Measurements from ENCODE around the gene ROPN1L.

ROPN1L gene

DNA sequence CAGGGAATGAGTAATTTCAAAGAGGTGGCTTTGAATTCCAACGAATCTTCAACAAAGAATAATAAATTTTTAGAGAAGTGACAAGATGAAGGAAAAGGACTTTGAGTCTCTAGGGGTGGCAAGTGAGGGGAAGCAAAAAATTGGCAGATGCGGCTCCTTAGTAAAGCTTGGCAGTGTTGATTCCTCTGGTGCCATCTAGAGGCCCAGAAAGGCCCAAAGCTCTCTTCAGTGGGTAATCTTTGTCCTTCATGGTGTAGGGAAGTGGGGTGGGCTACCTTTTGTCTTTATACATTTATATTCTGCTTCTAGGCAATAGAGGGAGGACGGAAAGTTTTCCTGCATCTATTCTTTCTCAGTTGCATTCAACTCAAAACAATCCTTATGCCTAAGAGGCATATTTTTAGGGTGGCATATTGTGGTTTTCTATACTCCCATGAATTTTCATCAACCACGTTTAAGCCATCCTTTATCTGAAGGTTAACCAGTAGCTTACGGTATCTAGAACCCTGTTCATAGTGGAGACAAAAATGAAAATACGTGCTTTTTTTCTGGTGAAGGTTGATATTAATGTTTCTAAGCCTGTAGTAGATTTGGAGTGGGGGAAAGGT lies 17.5 kb upstream of the ROPN1L start:
- DNase-seq (ENCODE audit: low read depth, low spot score) = peak; percentile 41

DNA sequence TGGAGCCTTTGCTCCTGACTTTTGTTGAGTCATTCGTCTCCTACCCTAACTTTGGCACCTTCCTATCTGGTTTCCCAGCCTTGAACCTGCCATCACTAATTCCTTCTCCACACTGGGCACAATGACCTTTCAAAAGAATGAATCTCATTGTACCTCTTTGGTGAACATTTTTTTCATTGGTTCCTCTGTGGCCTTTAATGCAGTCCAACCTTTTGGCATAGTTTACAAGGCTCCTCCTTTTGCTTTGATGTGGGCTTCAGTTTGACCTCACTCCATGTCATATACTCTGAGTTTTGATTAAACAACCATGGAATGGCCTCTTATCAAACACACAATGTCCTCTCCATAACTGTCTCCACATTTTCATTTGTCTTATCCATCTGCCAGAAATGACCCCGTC lies 14.5 kb upstream of the ROPN1L start:
- DNase-seq (ENCODE audit: low read depth, low spot score) = no peak
- no peak overlapping the region for H3K4me3 ChIP-seq (ENCODE audit: low read length)

More for the DNA sequence above, 17.5 kb upstream of the ROPN1L start:
- no peak overlapping the region for H3K4me3 ChIP-seq (ENCODE audit: low read length)

DNA sequence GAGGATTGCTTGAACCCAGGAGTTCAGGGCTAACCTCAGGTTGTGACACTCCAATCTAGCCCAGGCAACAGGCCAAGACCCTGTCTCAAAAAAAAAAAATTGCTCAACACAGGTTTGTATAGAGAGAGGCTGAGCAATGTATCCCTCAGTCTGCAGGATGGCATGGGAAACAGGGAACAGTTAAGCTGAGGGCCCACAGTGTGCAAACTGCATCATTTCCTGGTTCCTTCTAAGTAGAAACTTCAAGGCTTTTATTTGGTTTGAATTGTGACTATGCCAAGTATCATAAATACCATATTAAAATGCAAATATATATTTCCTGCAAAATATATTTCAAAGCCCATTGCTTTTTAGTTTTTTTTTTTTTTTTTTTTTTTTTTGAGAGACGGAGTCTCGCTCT lies 13.7 kb upstream of the ROPN1L start:
- no peak overlapping the region for H3K4me3 ChIP-seq (ENCODE audit: low read length)
- DNase-seq (ENCODE audit: low read depth, low spot score) = no peak

DNA sequence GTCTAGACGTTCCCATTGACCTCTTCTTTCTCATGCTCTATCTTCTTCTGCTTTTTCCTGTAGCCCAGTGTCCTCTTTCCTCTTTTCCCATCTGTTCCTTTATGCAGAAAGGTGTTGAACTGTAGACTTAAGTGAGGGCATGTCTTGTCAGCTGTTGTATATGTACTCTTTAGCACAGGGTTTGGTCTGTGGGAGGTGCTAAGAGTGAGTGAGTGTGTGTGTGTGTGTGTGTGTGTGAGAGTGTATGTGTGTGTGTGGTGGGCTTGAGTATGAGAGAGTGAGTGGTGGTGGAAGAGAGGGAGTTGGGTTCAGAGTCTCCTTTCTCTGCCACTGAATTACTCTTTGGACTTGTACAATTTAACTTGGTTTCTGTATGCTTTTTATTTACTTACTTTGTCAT lies 10.3 kb upstream of the ROPN1L start:
- no peak for DNase-seq (ENCODE audit: low read depth, low spot score)
- H3K4me3 ChIP-seq (ENCODE audit: low read length) = no peak overlapping the region

DNA sequence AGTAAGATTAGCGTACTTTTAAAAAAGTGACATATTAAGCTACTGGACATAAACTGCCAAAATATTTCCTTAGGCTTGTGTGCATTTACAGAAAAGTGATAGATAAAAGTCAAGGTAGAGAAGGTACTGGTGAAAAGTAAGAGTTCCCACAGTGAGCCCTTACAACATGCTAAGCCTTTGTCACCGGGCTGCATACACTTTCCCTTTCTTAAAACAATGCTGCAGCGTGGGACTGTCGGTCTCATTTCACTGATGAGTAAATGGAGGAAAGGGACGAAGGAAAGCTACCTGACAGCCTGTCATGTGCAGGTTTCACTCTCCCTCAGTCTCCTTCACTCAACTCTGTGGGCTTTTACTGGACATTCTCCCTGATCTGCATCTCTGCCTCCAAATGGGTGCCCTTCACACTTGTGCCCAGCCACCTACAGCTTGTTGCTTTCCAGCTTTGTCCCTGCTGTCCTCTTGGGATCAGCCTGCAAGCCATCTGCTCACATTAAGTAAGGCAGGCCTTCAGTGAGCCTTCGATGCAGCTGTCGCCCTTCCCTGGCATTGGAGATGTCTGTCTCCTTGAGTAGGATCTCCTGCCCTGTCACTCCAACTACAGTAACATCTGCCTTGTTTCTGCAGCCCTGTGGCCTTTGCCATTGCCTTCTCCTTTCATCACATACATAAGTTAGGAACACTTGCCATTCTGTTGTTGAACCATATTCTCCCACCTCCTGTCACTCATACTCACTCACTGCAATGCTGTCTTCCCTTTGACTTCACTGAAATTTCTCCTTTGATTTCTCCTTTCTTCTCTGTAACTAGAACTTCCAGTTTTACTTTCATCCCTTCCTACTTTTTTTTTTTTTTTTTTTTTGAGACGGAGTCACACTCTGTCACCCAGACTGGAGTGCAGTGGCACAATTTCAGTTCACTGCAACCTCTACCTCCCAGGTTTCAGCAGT lies 9.3 kb upstream of the ROPN1L start:
- no peak for DNase-seq (ENCODE audit: low read depth, low spot score)
- H3K4me3 ChIP-seq (ENCODE audit: low read length) = no peak overlapping the region

DNA sequence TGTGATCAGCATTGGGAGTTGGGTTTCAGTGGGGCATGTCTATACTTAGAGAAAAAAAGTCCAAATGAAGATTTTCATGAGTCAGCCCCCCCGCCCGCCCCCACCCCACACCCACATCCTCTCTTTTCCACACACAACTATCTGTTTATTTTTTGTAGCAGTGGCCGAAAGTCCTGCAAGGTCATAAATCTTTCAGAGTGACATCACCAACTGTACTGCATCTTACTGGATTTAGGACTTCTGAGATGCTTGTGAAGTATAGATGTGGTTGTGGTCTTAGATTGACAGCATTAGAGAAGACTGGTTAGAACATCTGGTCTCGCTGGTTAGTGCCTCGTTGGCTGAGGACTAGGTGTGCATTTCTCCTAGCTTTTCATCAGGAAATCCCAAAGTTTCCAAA lies 7.3 kb upstream of the ROPN1L start:
- no peak overlapping the region for H3K4me3 ChIP-seq (ENCODE audit: low read length)

DNA sequence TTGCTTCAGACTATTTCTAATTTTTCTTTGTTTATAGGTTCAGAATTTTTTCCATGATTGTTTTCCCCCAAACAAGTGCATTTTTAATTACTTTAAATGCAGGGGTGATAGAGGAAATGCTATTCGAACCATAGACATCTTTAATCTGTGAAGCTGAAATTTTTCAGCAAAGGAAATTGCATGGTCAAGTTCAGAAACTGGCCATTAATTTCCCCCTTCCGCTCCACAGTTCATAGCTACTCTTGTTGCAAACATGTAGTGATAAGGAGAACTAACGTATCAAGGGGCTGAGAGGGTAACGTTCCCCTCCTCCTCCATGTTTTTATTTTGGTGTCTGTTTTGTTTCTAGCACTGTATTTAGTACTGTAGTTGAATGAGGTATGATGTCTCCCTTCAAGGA lies 3.4 kb upstream of the ROPN1L start:
- H3K4me3 ChIP-seq (ENCODE audit: low read length) = no peak overlapping the region
- DNase-seq (ENCODE audit: low read depth, low spot score) = no peak

More for the DNA sequence above, 7.3 kb upstream of the ROPN1L start:
- DNase-seq (ENCODE audit: low read depth, low spot score) = no peak

DNA sequence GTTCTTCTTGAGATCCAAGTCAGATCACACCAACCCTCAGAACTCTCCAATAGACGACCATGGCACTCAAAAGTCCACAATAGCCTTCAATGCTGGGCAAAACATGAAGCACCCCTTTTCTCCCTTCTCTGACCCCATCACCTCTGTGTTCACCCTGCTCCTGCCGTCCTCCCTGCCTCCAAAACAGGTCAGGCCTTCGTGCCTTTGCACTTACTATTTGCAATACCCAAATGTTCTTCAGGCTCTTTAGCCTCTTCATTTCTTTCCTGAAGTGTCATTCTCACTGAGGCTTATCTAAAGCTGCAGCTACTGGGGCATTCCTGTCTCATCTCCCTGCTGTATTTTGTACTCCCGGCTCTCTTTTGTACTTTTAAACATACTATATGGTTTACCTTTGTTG lies 2.0 kb upstream of the ROPN1L start:
- H3K4me3 ChIP-seq (ENCODE audit: low read length) = no peak overlapping the region
- no peak for DNase-seq (ENCODE audit: low read depth, low spot score)

DNA sequence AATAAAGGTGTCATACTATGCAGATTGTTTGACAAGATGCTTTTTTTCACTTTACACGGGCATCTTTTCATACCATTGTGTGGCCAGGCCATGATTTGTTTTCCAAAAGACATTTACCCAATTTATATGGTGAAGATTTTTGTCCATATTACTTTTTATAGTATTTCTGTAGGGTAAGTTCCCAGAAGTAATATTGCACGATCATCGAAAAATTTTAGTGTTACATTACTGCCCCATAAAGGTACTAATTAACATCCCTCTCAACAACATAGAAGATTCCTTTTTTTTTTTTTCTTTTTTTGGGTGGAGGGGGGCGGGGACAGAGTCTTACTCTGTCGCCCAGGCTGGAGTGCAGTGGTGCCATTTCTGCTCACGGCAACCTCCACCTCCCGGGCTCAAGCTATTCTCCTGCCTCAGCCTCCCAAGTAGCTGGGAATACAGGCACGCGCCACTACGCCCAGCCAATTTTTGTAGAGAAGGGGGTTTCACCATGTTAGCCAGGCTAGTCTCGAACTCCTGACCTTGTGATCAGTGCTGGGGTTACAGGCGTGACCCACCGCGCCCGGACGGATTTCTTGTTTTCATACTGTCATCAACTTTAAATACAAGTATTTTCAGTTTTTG lies 1.2 kb upstream of the ROPN1L start:
- DNase-seq (ENCODE audit: low read depth, low spot score) = no peak
- H3K4me3 ChIP-seq (ENCODE audit: low read length) = no peak overlapping the region

DNA sequence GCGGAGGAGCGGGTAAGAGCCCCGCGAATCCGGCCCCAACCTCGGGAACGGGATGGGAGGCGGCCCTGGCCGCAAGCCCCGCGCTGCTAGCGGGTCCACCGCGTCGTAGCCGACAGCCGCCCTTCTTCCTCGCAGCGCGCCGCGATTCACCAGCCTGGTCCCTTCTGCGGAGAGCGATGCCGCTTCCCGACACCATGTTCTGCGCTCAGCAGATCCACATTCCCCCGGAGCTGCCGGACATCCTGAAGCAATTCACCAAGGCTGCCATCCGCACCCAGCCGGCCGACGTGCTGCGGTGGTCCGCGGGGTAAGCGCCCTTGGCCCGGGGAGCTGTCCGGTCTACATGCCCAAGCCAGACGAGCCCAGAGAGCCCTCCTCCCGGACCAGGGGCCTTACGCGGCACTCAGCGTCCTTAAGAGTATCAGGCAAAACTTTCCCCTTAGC lies 335 bp downstream of the ROPN1L start:
- DNase-seq (ENCODE audit: low read depth, low spot score) = no peak
- H3K4me3 ChIP-seq (ENCODE audit: low read length) = peak overlapping the region; percentile 66

DNA sequence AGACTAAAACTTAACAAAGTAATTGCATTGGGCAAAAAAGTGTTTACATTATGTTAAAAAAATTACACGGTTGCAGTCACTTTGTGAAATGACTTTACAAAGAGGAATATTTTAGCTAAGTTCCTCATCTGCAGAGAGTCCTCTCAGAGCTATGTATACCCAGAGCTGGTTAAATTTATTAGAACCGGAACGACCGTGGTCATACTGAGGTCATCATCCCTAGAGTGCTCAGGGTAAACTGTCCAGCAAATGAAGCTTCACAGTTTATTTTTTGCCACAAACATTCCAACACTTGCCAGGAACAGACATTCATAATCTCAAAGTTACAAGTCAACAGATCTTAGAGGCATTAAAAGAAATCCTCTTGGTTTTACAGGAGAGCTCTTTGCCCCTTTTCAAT lies 897 bp downstream of the ROPN1L start:
- DNase-seq (ENCODE audit: low read depth, low spot score) = no peak
- no peak overlapping the region for H3K4me3 ChIP-seq (ENCODE audit: low read length)

DNA sequence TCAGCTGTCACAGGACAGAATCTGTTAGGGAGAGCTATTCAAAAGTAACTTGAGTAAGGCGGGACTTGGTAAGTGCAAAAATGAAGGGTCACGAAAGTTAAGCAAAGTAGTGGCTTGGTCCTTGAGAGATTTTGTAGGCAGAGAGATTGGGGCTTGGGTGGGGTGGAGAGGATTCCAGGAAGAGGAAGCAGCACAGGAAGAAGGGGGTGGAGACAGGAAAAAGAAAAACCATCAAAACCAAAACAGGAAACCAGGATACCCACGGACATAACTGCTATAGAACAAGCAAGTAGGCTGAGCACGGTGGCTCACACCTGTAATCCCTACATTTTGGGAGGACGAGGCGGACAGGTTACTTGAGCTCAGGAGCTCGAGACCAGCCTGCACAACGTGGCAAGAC lies 3.7 kb downstream of the ROPN1L start:
- H3K4me3 ChIP-seq (ENCODE audit: low read length) = no peak overlapping the region; the same call in 1 of the 2 replicates
- peak; percentile 87 for DNase-seq (ENCODE audit: low read depth, low spot score)

DNA sequence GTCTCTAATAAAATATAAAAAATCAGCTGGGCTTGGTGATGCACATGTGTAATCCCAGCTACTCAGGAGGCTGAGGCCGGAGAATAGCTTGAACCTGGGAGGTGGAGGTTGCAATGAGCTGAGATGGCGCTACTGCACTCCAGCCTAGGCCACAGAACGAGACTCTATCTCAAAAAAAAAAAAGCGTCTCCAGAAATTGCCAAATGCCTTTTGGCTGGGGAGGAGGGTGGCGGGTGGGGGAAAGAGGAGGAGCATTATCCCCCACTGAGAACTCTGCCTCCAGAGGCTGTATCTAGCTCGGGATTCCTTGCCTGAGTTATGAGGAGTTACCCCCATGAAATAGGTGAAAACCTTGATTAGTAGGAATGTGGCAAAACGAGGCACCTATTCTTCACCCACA lies 4.8 kb downstream of the ROPN1L start:
- no peak for DNase-seq (ENCODE audit: low read depth, low spot score)
- H3K4me3 ChIP-seq (ENCODE audit: low read length) = no peak overlapping the region

DNA sequence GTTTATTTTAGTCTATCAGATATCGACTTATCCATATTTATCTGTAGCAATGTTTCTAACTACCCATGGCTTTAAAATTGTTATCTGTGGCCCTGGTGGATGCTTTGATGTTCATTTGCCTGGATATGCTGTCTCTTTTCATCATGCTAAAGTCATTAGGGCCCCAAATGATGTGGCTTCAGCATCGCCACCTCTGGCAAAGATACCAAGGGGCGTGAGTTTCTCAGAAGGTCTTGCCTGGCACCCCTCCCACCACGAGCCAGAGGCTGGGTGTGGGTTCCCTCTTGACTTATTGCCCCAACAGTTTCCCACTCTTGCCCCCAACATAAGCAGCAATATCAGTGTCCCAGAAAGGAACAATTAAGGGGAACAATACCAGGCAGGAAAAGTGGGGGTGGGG lies 5.4 kb downstream of the ROPN1L start:
- no peak for DNase-seq (ENCODE audit: low read depth, low spot score)

DNA sequence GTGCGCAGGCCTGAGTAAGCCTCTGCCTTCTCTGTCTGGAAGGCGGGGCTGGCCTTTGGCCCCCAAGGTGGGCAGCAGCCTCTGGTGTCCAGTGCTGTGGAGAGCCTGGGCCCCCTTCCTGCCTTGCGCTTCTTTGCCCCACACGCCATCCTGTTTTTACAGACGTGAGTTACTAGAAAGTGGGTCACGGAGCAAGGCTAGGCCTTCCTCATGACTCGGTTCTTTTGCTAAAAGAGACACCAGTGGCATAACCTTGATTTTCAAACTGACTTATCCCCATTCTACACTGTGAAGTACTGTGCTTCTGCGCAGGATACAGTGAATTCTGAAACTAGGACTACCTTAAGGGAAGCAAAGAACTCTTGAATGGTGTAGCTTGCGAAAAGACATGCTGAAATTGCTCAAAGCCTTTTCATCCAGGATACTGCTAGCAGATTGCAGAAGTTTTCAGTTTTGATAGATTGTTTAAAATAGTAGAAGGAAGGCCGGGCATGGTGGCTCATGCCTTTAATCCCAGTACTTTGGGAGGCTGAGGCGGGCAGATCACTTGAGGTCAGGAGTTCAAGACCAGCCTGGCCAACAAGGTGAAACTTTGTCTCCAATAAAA lies 7.2 kb downstream of the ROPN1L start:
- no peak for DNase-seq (ENCODE audit: low read depth, low spot score)
- H3K4me3 ChIP-seq (ENCODE audit: low read length) = no peak overlapping the region

More for the DNA sequence above, 5.4 kb downstream of the ROPN1L start:
- no peak overlapping the region for H3K4me3 ChIP-seq (ENCODE audit: low read length)

DNA sequence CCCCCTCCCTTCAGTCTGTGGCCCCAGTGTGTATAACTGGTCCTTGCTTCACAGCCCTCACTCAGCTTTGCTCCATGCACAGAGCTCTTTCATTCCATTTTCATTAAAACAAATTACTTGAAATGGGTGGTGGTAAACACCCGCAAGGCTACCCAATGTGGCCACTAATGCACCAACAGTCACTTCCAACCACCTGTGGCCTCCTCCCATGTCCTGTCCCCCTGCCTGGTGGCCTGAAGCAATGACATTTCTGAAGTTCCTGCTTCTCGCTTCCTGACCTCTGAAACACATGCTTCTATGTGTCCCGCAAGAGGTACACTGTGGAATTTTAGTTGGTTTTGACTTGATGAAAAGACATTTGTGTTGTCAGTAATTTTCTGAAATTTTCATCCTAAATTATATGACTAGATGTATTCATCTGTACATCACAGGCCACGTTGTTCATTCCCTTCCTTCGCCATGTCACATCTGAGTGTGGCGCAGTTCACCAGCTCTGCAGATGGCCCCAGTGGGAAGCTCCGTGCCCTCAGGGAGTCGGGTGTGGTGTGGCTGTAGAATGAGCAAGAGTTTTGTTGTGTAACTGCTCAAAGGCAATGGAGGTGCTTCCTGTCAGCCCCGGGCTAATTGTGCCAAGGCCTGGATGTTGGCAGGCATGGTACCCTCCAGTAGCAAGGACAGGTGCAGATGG lies 9.6 kb downstream of the ROPN1L start:
- H3K4me3 ChIP-seq (ENCODE audit: low read length) = no peak overlapping the region
- no peak for DNase-seq (ENCODE audit: low read depth, low spot score)

DNA sequence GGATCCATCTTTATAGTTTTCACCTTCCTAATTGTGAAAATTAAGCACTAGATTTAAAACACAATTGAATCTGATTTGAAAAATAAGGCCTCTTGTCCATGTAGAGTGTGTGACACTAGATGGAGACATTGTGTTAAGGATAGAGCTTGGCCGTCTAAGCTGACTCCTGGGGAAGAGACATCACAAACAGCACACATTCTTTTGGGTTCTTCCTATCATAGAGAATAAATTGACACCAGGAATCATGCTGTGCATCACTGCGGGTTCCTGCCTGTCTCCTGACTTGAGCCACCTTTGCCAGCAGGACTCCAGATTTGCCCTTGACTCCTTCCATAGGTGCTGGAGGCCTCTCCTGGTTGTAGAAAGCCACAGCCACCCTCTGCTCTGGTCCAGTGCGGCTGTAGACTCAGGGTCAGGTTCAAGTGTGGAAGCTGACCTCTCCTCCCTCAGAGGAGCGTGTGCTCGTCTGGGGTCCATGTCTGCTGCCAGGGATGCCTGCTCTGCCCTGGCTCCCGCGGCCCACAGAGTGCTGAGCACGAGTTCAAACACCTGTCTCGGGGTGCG lies 11.2 kb downstream of the ROPN1L start:
- DNase-seq (ENCODE audit: low read depth, low spot score) = peak; percentile 65
- H3K4me3 ChIP-seq (ENCODE audit: low read length) = no peak overlapping the region

DNA sequence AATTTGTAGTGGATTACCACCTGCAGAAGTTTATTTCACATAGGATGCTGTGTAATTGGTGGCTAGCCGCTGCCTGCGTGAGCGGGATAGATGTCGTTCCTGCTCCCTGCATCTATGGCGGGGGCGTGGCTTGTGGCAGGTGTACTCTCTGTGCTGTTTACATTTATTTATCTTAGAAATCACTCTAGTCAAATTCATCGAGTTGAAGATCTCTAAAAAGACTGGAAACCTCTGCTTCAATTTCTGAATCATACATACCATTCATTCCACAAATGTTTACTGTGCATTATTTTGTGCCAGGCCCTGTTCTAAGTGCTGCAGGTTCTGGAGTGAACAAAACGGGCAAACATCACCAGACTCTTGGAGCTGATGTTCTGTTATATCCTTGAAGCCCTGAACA lies 11.9 kb downstream of the ROPN1L start:
- H3K4me3 ChIP-seq (ENCODE audit: low read length) = no peak overlapping the region
- DNase-seq (ENCODE audit: low read depth, low spot score) = no peak

Measured in Jurkat, Clone E6-1 (cell line).